Fibroblast of skin of left quadriceps (primary cell): ENCODE measurements around the gene SRA1.
A peak's percentile ranks its signal among the peaks of the same experiment; 100 is the strongest.
"Not testable (repeated sequence)": the region's sequence is repeated elsewhere in the genome, so short reads cannot be mapped to it uniquely, and the experiment has no call there.

Experiments
- DNase-seq, 2 experiments: peaks; one replicate each; pipeline ENCODE4 v3.0.0-alpha.2; 2013; ENCODE audit warnings: low read depth in 2 of 2

The SRA1 gene

GRCh38 chr5:140557136-140557805 lies at the start of gene SRA1:
Gene SRA1, minus strand, starts transcription at chr5:140557473. Its CDS starts 21 bp downstream, at chr5:140557452.
- DNase-seq: peak; percentile 66 to 72

GRCh38 chr5:140607031-140607430 lies 49.8 kb upstream of the SRA1 start:
- DNase-seq: no peak

- no peak for DNase-seq
These were observed 48.6 kb upstream of the SRA1 start for GRCh38 chr5:140605879-140606278.

GRCh38 chr5:140603734-140604133 lies 46.5 kb upstream of the SRA1 start:
- DNase-seq: no peak

- DNase-seq: not testable (repeated sequence)
These were observed 46.1 kb upstream of the SRA1 start for GRCh38 chr5:140603446-140603698.

GRCh38 chr5:140602147-140602546 lies 44.9 kb upstream of the SRA1 start:
- DNase-seq: no peak

GRCh38 chr5:140600096-140600495 lies 42.8 kb upstream of the SRA1 start:
- no peak for DNase-seq

GRCh38 chr5:140598836-140599235 lies 41.6 kb upstream of the SRA1 start:
- no peak for DNase-seq

GRCh38 chr5:140596321-140596741 lies 39.1 kb upstream of the SRA1 start:
- no peak for DNase-seq

- no peak for DNase-seq
These were observed 38.4 kb upstream of the SRA1 start for GRCh38 chr5:140595538-140596300.

GRCh38 chr5:140594169-140594568 lies 36.9 kb upstream of the SRA1 start:
- no peak for DNase-seq

GRCh38 chr5:140593070-140593469 lies 35.8 kb upstream of the SRA1 start:
- DNase-seq: not testable (repeated sequence)

- peak; percentile 5 to 15 for DNase-seq
These were observed 34.6 kb upstream of the SRA1 start for GRCh38 chr5:140591747-140592372.

- no peak for DNase-seq
These were observed 33.6 kb upstream of the SRA1 start for GRCh38 chr5:140590861-140591260.

- DNase-seq: no peak
These were observed 31.2 kb upstream of the SRA1 start for GRCh38 chr5:140588311-140589070.

GRCh38 chr5:140587495-140587894 lies 30.2 kb upstream of the SRA1 start:
- no peak for DNase-seq

GRCh38 chr5:140579188-140579747 lies 22.0 kb upstream of the SRA1 start:
- not testable (repeated sequence) for DNase-seq

GRCh38 chr5:140576776-140577201 lies 19.5 kb upstream of the SRA1 start:
- no peak for DNase-seq

- DNase-seq: no peak
These were observed 18.0 kb upstream of the SRA1 start for GRCh38 chr5:140575309-140575708.

- no peak for DNase-seq
These were observed 16.9 kb upstream of the SRA1 start for GRCh38 chr5:140574165-140574564.

GRCh38 chr5:140573683-140574082 lies 16.4 kb upstream of the SRA1 start:
- no peak for DNase-seq

GRCh38 chr5:140571105-140571504 lies 13.8 kb upstream of the SRA1 start:
- no peak for DNase-seq
